GM19395 (cell line): ENCODE data around the gene IQCE.
"Not testable (repeated sequence)": the region's sequence is repeated elsewhere in the genome, so short reads cannot be mapped to it uniquely, and the experiment has no call there.

ENCODE experiments used
- ATAC-seq: cut with Tn5 transposase; IDR thresholded peaks from one replicate; pipeline ENCODE4 v1.9.1; 2021; ENCODE audit warnings: mild to moderate bottlenecking, moderate library complexity; ENCODE audit not compliant: unreplicated experiment

IQCE gene

DNA sequence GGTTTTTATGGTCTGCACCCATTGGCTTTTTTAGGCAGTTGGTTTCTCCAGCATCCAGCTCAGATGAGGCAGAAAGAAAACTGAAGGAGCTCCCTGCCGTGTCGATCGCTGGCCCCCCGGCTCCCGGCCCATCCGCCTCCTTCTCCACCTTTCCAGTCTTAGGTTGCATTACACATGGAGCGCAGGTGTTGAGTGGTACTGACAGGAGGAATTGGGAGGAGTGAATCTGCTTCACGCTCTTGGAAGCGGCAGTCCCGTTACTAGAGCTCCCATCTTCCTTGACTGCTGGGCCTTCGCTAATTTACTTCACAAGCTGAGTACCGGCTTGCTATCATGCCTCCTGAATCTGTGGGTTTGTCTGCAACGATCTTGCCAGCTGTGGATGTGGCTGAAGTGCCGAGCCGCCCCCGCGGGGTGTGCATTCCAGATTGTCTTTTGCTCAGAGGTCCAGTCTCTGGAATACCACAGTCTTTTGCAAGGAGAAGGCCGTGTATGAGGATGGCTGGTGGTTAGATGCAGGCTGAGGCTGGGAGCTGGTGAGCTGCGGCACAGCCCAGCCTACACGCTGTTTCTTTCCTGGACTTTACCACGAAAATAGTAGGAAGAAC is 17.1 kb downstream of the IQCE start:
- no peak for ATAC-seq

- ATAC-seq, result no peak
Observed at GRCh38 chr7:2576742-2577491, 18.1 kb downstream of the IQCE start.

DNA sequence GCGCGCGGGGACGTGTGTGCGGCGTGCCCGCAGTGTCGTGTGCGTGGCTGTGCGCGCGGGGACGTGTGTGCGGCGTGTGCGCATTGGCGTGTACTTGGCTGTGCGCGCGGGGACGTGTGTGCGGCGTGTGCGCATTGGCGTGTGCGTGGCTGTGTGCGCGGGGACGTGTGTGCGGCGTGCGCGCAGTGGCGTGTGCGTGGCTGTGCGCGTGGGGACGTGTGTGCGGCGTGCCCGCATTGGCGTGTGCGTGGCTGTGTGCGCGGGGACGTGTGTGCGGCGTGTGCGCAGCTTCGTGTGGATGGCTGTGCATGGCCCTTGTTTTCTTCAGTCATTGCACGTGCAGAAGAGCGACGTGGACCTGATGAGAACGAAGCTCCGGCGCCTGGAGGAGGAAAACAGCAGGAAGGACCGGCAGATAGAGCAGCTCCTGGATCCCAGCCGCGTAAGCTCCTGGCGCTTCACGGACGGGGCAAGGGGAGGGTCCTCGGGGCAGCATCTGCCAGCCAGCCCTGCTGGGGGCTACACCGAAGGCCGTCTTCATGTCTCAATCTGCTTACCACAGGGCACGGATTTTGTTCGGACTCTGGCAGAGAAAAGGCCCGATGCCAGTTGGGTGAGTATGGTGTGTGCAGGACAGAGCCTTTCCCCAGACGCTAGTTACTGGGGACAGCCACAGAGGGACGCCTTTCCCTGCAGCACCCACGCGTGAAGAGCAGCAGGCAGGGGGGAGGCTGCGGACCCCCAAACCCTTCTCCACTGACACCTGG is 19.3 kb downstream of the IQCE start:
- ATAC-seq, result no peak

DNA sequence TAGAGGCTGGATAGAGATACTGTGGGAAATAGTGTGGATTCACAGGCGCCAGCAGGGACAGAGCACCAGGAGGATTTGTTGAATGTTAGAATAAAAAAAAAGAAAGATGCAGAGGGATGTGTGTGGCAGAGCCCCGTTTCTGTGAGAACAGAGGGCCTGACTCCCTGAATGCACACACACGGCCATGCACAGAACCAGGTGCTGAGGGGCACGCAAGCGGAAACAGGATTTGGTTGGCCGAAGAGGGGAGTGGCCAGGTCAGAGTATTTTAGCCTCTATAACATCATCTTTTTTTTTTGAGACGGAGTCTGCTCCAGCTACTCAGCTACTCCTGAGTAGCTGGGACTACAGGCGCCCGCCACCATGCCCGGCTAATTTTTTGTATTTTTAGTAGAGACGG is 21.9 kb downstream of the IQCE start:
- no peak for ATAC-seq

DNA sequence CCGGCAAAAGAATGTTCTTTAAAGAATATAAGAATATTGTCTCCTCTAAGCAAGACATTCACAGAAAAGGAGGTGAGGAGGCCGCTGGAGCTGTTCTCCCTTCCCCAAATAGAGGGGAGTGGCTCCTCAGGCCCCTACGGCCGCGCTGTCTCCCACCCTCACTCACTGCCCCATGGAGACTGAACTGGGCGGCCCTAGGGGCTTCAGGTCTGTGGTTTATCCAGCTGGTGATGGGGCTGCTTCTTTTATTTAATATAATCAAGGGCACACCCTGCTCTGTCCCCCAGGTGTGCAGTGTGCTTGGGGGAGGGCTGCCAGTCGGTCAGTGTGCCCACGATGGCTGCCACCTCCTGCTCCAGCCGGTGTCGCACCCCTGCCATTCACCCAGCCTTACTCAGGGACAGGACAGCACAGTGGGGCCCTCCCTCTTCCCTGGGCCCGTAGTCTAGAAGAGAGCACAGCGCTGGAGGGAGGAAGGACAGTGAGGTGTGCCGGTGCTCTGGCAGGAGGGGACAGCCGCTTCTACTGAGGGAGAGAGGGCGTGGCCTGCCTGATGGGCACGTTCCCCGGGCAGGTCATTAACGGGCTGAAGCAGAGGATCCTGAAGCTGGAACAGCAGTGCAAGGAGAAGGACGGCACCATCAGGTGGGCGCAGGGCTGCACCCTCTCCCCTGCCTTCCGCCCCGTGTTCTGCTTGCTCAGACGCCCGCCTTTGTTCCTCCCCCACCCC is 23.4 kb downstream of the IQCE start:
- ATAC-seq, result no peak

GRCh38 chr7:2583798-2584580 is 25.2 kb downstream of the IQCE start:
- ATAC-seq, result no peak

GRCh38 chr7:2585446-2585845 is 26.7 kb downstream of the IQCE start:
- ATAC-seq, result no peak

- no peak for ATAC-seq
Observed at GRCh38 chr7:2586326-2587020, 27.7 kb downstream of the IQCE start.

DNA sequence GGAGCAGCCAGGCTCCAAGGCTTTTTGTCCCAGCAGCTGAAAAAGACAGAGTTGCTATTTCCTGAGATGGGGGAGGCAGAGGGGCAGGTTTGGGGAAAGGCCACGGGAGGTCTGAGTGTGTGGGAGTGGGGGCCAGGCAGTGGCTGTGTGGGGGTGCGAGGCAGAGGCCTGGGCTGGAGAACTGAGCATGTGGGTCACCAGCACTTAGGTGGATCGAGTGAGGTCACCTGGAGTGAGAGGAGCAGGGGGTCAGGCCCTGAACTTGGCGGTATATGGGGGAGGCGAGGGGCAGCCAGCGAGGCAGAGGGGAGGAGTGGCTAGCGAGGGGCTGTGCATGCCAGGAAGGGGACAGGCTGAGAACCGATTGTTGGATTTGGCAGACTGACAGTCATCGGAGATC is 28.4 kb downstream of the IQCE start:
- no peak for ATAC-seq

GRCh38 chr7:2587778-2588177 is 29.0 kb downstream of the IQCE start:
- no peak for ATAC-seq

DNA sequence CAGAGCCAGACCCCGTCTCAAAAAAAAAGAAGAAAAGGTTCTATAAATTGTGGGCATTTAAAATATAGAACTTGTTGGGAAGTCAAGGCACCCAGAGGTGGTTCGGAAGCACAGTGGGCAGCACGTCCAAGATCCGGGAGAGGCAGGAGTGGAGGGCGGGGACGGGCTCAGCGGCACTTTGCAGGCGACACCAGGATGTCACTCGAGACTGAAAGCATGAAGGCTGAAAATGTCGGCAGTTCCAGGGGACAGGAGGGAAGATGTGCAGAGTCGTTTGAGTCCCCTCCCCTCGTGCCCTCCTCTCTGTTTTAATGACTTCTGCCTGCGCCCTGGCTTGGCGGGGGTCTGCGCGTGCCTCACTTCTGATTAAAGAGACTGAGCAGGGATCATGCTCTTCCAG is 30.6 kb downstream of the IQCE start:
- no peak for ATAC-seq

- not testable (repeated sequence) for ATAC-seq
Observed at GRCh38 chr7:2589941-2590340, 31.2 kb downstream of the IQCE start.

GRCh38 chr7:2592375-2592865 is 33.6 kb downstream of the IQCE start:
- no peak for ATAC-seq

- no peak for ATAC-seq
Observed at GRCh38 chr7:2593036-2593727, 34.4 kb downstream of the IQCE start.

- ATAC-seq, result no peak
Observed at GRCh38 chr7:2594599-2594998, 35.8 kb downstream of the IQCE start.

- no peak for ATAC-seq
Observed at GRCh38 chr7:2595258-2595860, 36.6 kb downstream of the IQCE start.

DNA sequence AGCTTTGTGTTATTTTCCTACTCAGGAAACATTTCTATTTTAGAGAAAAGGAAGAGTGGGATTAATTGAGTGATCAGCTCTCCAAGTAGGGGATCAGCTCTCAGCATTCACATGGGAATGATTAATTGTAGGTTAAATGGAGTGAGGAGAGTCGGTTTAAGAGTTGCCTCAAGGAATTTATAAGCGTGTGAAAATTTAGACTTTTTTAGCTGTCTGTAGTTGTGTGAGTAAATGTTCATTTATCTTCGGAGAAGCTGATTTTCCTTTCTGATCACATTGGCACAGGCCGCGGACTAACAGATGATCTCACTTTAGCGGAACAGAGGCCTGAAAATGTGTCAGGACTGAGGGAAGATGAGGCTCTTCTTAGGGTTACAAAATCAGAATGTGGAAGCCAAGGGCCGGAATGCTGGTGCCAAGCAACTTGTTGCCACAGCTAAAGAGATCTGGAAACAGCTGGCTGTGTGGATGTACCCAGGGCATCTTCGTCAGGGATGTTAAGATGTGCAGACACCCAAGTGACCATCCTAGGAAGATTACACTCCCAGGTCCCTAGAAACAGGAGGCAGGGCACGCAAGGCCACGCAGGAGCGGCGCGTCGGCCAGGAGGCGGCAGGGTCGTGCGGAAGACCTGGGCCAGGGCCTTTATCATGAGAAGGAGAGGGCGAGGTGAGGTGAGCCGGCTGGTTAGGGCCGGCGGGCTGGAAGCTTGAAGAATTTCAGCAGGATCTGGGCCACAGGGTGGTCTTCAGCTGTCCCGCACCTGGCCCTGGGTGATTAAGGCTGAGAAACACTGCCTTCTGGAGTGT is 37.9 kb downstream of the IQCE start:
- ATAC-seq, result no peak

GRCh38 chr7:2597273-2597640 is 38.5 kb downstream of the IQCE start:
- no peak for ATAC-seq
